HCT116 (cell line): ENCODE results near the gene CRYGN. TPM values are rescaled to one million over a fixed set of nuclear protein-coding genes. Genes with fewer than 3 reads are reported as not detected.

Experiments
- ATAC-seq: fragments of 200-7000 bp; cut with Tn5 transposase; 2 replicates; pipeline ENCODE4 v1.9.1; 2020; ENCODE audit warnings: mild to moderate bottlenecking, moderate library complexity
- BruUV-seq: library from RNA; stranded (reverse); fragments of 400-500 nt; replicated peaks from 2 replicates; lab custom pipeline; 2021; lab: Mats Ljungman, UMichigan
- CTCF ChIA-PET: fragments of 300-600 bp; sonication (Branson Sonifier 250); formaldehyde crosslinking; loops from one replicate; lab custom pipeline; 2021; ENCODE audit warnings: antibody characterized with exemption; lab: Charles Lee
- POLR2A ChIA-PET: fragments of 300-600, 350-600 bp; sonication (Branson Sonifier 250); formaldehyde crosslinking; loops from one replicate; lab custom pipeline; 2021; ENCODE audit warnings: antibody characterized with exemption; lab: Charles Lee
- RAD21 ChIA-PET, 2 experiments: fragments of 300-600 bp; sonication (Branson Sonifier 250); formaldehyde crosslinking; loops; one replicate each; lab custom pipeline; 2023; ENCODE audit warnings: low total read pairs in 2 of 2; ENCODE audit not compliant: uncharacterized antibody in 2 of 2, unreplicated experiment in 2 of 2, low non-redundant PET in 1 of 2; lab: Charles Lee
- DNase-seq: peaks from one replicate; pipeline ENCODE4 v3.0.0-alpha.2; 2010; ENCODE audit warnings: low read depth, low spot score
- H2AFZ ChIP-seq: fragments of 200-600 bp; shearing (Covaris generic), sonication (generic); 2 replicates; pipeline ENCODE4 v1.6.1; 2017; ENCODE audit warnings: low read depth, mixed run types, mixed read lengths, antibody characterized with exemption, low read length; ENCODE audit not compliant: poor library complexity, severe bottlenecking
- H3K27ac ChIP-seq: 2 replicates; pipeline ENCODE4 v1.5.1; 2012; ENCODE audit warnings: low read depth, low read length
- H3K27me3 ChIP-seq: fragments of 200-600 bp; sonication (generic); 2 replicates; pipeline ENCODE4 v1.6.1; 2016; ENCODE audit warnings: mixed run types, low read length, mixed read lengths; ENCODE audit not compliant: insufficient read depth
- H3K36me3 ChIP-seq, 2 experiments: fragments of 200-500 bp in 1 of 2; fragments of 200-600 bp in 1 of 2; sonication (Bioruptor generic) in 1 of 2; sonication (generic) in 1 of 2; 2 replicates each; pipeline versions ENCODE4 v1.5.1 to v1.6.1; 2014 to 2016; ENCODE audit warnings: low read length in 2 of 2, inconsistent platforms in 1 of 2, mixed read lengths in 1 of 2, mixed run types in 1 of 2; ENCODE audit not compliant: insufficient read depth in 2 of 2, control insufficient read depth in 1 of 2
- H3K4me1 ChIP-seq, 2 experiments: fragments of 200-600 bp in 1 of 2; sonication (generic) in 1 of 2; 2 replicates each; pipeline versions ENCODE4 v1.5.1 to v1.6.1; 2012 to 2017; ENCODE audit warnings: low read length in 2 of 2, inconsistent platforms in 1 of 2, mild to moderate bottlenecking in 1 of 2, mixed read lengths in 1 of 2, mixed run types in 1 of 2, moderate library complexity in 1 of 2; ENCODE audit not compliant: insufficient read depth in 2 of 2, control insufficient read depth in 1 of 2
- H3K4me2 ChIP-seq: fragments of 200-600 bp; sonication (generic); 2 replicates; pipeline ENCODE4 v1.6.1; 2017; ENCODE audit warnings: mixed run types, low read length, mixed read lengths
- H3K4me3 ChIP-seq, 2 experiments: fragments of 200-600 bp in 1 of 2; sonication (generic) in 1 of 2; replicated peaks in 1 of 2; 2 replicates each; pipeline ENCODE4 v1.5.1; 2011 to 2016; ENCODE audit warnings: low read length in 2 of 2, control low read depth in 1 of 2, low read depth in 1 of 2, mild to moderate bottlenecking in 1 of 2, mixed read lengths in 1 of 2, mixed run types in 1 of 2
- H3K79me2 ChIP-seq: fragments of 200-600 bp; sonication (generic); 2 replicates; pipeline ENCODE4 v1.6.1; 2017; ENCODE audit warnings: mild to moderate bottlenecking, mixed run types, low read length, moderate library complexity, mixed read lengths; ENCODE audit not compliant: insufficient read depth
- H3K9ac ChIP-seq: fragments of 200-600 bp; sonication (generic); 2 replicates; pipeline ENCODE4 v1.6.1; 2016; ENCODE audit warnings: low read length, mixed read lengths
- H3K9me2 ChIP-seq: fragments of 200-600 bp; sonication (generic), shearing (Covaris generic); 2 replicates; pipeline ENCODE4 v1.6.1; 2017; ENCODE audit warnings: mixed run types, mild to moderate bottlenecking, moderate library complexity; ENCODE audit not compliant: insufficient read depth
- H3K9me3 ChIP-seq, 2 experiments: fragments of 200-500 bp in 1 of 2; fragments of 200-600 bp in 1 of 2; sonication (Bioruptor generic) in 1 of 2; sonication (generic) in 1 of 2; 2 replicates each; pipeline ENCODE4 v1.6.1; 2014 to 2017; ENCODE audit warnings: low read length in 2 of 2, mixed read lengths in 2 of 2, inconsistent platforms in 1 of 2, low read depth in 1 of 2, mild to moderate bottlenecking in 1 of 2, mixed run types in 1 of 2, moderate library complexity in 1 of 2; ENCODE audit not compliant: control insufficient read depth in 1 of 2, insufficient read depth in 1 of 2
- H4K20me1 ChIP-seq: fragments of 200-600 bp; sonication (generic), shearing (Covaris generic); 2 replicates; pipeline ENCODE4 v1.6.1; 2017; ENCODE audit warnings: mixed run types, mild to moderate bottlenecking, moderate library complexity; ENCODE audit not compliant: insufficient read depth
- CBX3 ChIP-seq: IDR thresholded peaks from 2 replicates; pipeline ENCODE4 v1.6.1; 2012; ENCODE audit warnings: low read depth
- CEBPB ChIP-seq: IDR thresholded peaks from 2 replicates; pipeline ENCODE4 v1.6.1; 2012; ENCODE audit warnings: low read depth
- EGR1 ChIP-seq: IDR thresholded peaks from 2 replicates; pipeline ENCODE4 v1.6.1; 2012; ENCODE audit warnings: low read depth
- ELF1 ChIP-seq: IDR thresholded peaks from 2 replicates; pipeline ENCODE4 v1.6.1; 2012; ENCODE audit warnings: low read depth, borderline replicate concordance
- EZH2phosphoT487 ChIP-seq: fragments of 200-600 bp; IDR thresholded peaks from 2 replicates; pipeline ENCODE4 v1.6.1; 2018; ENCODE audit warnings: antibody characterized with exemption, borderline replicate concordance
- POLR2A ChIP-seq: IDR thresholded peaks from 2 replicates; pipeline ENCODE4 v1.7.0; 2011; ENCODE audit warnings: borderline replicate concordance; ENCODE audit not compliant: insufficient read depth, insufficient read length; ENCODE audit errors: extremely low read depth
- YY1 ChIP-seq: IDR thresholded peaks from 2 replicates; pipeline ENCODE4 v1.6.1; 2011; ENCODE audit warnings: low read length, low read depth, moderate library complexity, mild to moderate bottlenecking; ENCODE audit not compliant: insufficient replicate concordance; ENCODE audit errors: extremely low read depth
- ZNF274 ChIP-seq: fragments of 200-500 bp; sonication (Bioruptor generic); IDR thresholded peaks from 2 replicates; pipeline ENCODE4 v1.6.1; 2014; ENCODE audit warnings: mild to moderate bottlenecking, low read depth, low read length, inconsistent platforms
- intact Hi-C: fragments of 100-400 bp; cut with micrococcal nuclease; formaldehyde crosslinking; loops from 2 replicates; pipeline ENCODE4 v1.10.0; 2022
- total RNA-seq: library from RNA; stranded (reverse); gene quantifications from one replicate; pipeline ENCODE4 v1.2.1, GENCODE V29; 2021; ENCODE audit not compliant: unreplicated experiment
- TF ChIP-seq, protein P1 (sequence below): IDR thresholded peaks from 2 replicates; pipeline ENCODE4 v1.6.1; 2012
- TF ChIP-seq, protein P2 (sequence below), 3 experiments: fragments of 200-600 bp in 1 of 3; sonication (generic) in 1 of 3; IDR thresholded peaks in 2 of 3; conservative IDR thresholded peaks in 1 of 3; 2 replicates each; pipeline ENCODE4 v1.5.1; 2012 to 2017; ENCODE audit warnings: low read depth in 2 of 3, low read length in 2 of 3, antibody characterized with exemption in 1 of 3, borderline replicate concordance in 1 of 3, control low read depth in 1 of 3, mild to moderate bottlenecking in 1 of 3, mixed read lengths in 1 of 3, mixed run types in 1 of 3, moderate library complexity in 1 of 3; ENCODE audit not compliant: insufficient read depth in 1 of 3
- TF ChIP-seq, protein P3 (sequence below): IDR thresholded peaks from 2 replicates; pipeline ENCODE4 v1.6.1; 2011; ENCODE audit warnings: mild to moderate bottlenecking, low read length, moderate library complexity; ENCODE audit not compliant: insufficient replicate concordance; ENCODE audit errors: extremely low read depth
- TF ChIP-seq, protein P4 (sequence below): IDR thresholded peaks from 2 replicates; pipeline ENCODE4 v1.6.1; 2012

Gene CRYGN
- total RNA-seq, 1 experiment from 2014 or later = not detected

DNA sequence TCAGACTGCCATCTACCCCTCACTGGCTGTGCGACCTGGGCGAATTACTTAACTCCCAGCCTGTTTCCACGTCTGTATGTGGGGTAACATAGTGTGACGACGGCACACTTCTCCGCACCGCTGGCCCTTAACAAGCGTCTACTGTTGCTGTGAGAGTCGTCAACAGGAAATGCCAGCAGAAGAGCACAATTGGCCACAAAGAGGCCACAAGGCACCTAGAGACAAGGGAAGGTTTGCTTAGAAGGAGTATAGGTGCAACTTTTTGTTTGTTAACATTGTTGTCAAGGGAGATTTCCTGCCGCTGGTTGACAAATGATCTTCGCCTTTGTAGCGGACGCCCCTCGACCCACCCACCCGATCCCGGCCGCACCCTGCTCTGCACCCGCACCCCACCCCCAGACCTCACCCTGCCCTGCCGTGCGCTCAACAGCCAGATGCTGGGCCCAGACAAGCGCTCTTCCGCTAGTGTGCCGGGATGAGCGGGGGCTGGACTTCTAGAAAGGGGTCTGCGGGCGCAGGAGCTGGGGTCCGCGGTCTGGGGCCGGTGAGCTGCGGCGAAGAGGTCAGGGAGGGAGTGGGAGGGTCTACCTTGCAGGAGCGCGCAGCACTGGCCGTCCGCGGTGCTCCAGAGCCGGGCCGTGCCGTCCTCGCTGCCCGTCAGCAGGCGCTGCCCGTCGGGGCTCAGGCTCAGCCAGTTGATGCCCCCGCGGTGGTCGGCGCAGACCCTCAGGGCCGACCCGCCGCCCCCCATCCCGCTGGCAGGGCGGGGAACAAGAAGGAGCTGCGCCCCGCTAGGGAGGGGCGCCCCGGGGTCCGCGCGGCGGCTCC is 30.9 kb downstream of the CRYGN start:
- no peak overlapping the region for H2AFZ ChIP-seq
- TF ChIP-seq CBX3 = no peak
- TF ChIP-seq, protein P1, sequence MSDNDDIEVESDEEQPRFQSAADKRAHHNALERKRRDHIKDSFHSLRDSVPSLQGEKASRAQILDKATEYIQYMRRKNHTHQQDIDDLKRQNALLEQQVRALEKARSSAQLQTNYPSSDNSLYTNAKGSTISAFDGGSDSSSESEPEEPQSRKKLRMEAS = no peak
- no peak for TF ChIP-seq EZH2phosphoT487
- TF ChIP-seq, protein P2, sequence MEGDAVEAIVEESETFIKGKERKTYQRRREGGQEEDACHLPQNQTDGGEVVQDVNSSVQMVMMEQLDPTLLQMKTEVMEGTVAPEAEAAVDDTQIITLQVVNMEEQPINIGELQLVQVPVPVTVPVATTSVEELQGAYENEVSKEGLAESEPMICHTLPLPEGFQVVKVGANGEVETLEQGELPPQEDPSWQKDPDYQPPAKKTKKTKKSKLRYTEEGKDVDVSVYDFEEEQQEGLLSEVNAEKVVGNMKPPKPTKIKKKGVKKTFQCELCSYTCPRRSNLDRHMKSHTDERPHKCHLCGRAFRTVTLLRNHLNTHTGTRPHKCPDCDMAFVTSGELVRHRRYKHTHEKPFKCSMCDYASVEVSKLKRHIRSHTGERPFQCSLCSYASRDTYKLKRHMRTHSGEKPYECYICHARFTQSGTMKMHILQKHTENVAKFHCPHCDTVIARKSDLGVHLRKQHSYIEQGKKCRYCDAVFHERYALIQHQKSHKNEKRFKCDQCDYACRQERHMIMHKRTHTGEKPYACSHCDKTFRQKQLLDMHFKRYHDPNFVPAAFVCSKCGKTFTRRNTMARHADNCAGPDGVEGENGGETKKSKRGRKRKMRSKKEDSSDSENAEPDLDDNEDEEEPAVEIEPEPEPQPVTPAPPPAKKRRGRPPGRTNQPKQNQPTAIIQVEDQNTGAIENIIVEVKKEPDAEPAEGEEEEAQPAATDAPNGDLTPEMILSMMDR (IDR thresholded peaks at IDR 0.05 in 2 of 3, conservative IDR thresholded peaks at IDR 0.05 in 1 of 3; ENCODE audit: borderline replicate concordance in 1 of 3, insufficient read depth in 1 of 3, low read depth in 2 of 3, low read length in 2 of 3) = no peak
- TF ChIP-seq ELF1 = no peak
- TF ChIP-seq POLR2A = no peak
- TF ChIP-seq, protein P3, sequence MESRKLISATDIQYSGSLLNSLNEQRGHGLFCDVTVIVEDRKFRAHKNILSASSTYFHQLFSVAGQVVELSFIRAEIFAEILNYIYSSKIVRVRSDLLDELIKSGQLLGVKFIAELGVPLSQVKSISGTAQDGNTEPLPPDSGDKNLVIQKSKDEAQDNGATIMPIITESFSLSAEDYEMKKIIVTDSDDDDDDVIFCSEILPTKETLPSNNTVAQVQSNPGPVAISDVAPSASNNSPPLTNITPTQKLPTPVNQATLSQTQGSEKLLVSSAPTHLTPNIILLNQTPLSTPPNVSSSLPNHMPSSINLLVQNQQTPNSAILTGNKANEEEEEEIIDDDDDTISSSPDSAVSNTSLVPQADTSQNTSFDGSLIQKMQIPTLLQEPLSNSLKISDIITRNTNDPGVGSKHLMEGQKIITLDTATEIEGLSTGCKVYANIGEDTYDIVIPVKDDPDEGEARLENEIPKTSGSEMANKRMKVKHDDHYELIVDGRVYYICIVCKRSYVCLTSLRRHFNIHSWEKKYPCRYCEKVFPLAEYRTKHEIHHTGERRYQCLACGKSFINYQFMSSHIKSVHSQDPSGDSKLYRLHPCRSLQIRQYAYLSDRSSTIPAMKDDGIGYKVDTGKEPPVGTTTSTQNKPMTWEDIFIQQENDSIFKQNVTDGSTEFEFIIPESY = no peak
- TF ChIP-seq YY1 = no peak
- no peak for TF ChIP-seq CEBPB
- TF ChIP-seq ZNF274 = no peak
- TF ChIP-seq, protein P4, sequence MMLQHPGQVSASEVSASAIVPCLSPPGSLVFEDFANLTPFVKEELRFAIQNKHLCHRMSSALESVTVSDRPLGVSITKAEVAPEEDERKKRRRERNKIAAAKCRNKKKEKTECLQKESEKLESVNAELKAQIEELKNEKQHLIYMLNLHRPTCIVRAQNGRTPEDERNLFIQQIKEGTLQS = no peak
- TF ChIP-seq EGR1 = no peak
- peaks cover 18 to 25% of the 10 kb centered on the region in 2 experiments for H3K4me1 ChIP-seq
- intact Hi-C loops = no loop called here
- ChIA-PET RAD21 (no interaction called here), CTCF (no interaction called here), POLR2A (no interaction called here)
- no peak for DNase-seq
- H3K79me2 ChIP-seq = no peaks in the 10 kb centered on the region
- no peaks in the 10 kb centered on the region for H3K9me3 ChIP-seq
- no peak for ATAC-seq
- H3K4me3 ChIP-seq = no peak overlapping the region
- no peaks in the 10 kb centered on the region for H4K20me1 ChIP-seq
- no peaks in the 10 kb centered on the region for H3K36me3 ChIP-seq
- H3K27me3 ChIP-seq = no peaks in the 10 kb centered on the region
- no peak overlapping the region for H3K27ac ChIP-seq
- H3K9me2 ChIP-seq = no peaks in the 10 kb centered on the region
- no peak overlapping the region for H3K9ac ChIP-seq
- H3K4me2 ChIP-seq = no peak overlapping the region
- no TSS peak for BruUV-seq
